HG02763 (cell line): Measurements from ENCODE around the gene PDK1.
"Not testable (repeated sequence)": the region's sequence is repeated elsewhere in the genome, so short reads cannot be mapped to it uniquely, and the experiment has no call there.

Source experiments
- ATAC-seq: cut with Tn5 transposase; IDR thresholded peaks from one replicate; pipeline ENCODE4 v1.9.1; 2021; ENCODE audit warnings: mild to moderate bottlenecking, moderate library complexity; ENCODE audit not compliant: unreplicated experiment

Gene PDK1

GRCh38 chr2:172555522-172556283 is at the start of gene PDK1:
TSS of gene PDK1 (plus strand) at chr2:172556090. CDS start at chr2:172556151, 61 bp downstream.
- ATAC-seq, result peak; percentile 87

GRCh38 chr2:172507199-172507598 is 48.7 kb upstream of the PDK1 start:
- ATAC-seq, result no peak

- no peak for ATAC-seq
Observed at GRCh38 chr2:172510088-172510487, 45.8 kb upstream of the PDK1 start.

- no peak for ATAC-seq
Observed at GRCh38 chr2:172510548-172510947, 45.3 kb upstream of the PDK1 start.

GRCh38 chr2:172512810-172513523 is 42.9 kb upstream of the PDK1 start:
- no peak for ATAC-seq

- ATAC-seq, result no peak
Observed at GRCh38 chr2:172513524-172513900, 42.4 kb upstream of the PDK1 start.

GRCh38 chr2:172513935-172514586 is 41.8 kb upstream of the PDK1 start:
- no peak for ATAC-seq

- no peak for ATAC-seq
Observed at GRCh38 chr2:172516299-172516698, 39.6 kb upstream of the PDK1 start.

- no peak for ATAC-seq
Observed at GRCh38 chr2:172518995-172519394, 36.9 kb upstream of the PDK1 start.

GRCh38 chr2:172525601-172526000 is 30.3 kb upstream of the PDK1 start:
- ATAC-seq, result no peak

- no peak for ATAC-seq
Observed at GRCh38 chr2:172531309-172531708, 24.6 kb upstream of the PDK1 start.

- not testable (repeated sequence) for ATAC-seq
Observed at GRCh38 chr2:172532461-172532860, 23.4 kb upstream of the PDK1 start.

- ATAC-seq, result no peak
Observed at GRCh38 chr2:172533687-172534086, 22.2 kb upstream of the PDK1 start.

GRCh38 chr2:172535119-172535518 is 20.8 kb upstream of the PDK1 start:
- ATAC-seq, result no peak

GRCh38 chr2:172537851-172538250 is 18.0 kb upstream of the PDK1 start:
- not testable (repeated sequence) for ATAC-seq

- no peak for ATAC-seq
Observed at GRCh38 chr2:172539767-172540166, 16.1 kb upstream of the PDK1 start.

- no peak for ATAC-seq
Observed at GRCh38 chr2:172540421-172540820, 15.5 kb upstream of the PDK1 start.

GRCh38 chr2:172545408-172546075 is 10.3 kb upstream of the PDK1 start:
- no peak for ATAC-seq

GRCh38 chr2:172549131-172549530 is 6.8 kb upstream of the PDK1 start:
- no peak for ATAC-seq

- not testable (repeated sequence) for ATAC-seq
Observed at GRCh38 chr2:172549802-172550201, 6.1 kb upstream of the PDK1 start.

GRCh38 chr2:172550419-172550818 is 5.5 kb upstream of the PDK1 start:
- ATAC-seq, result no peak
